ENCODE measurements around the gene SPTSSA.

SPTSSA gene

GRCh38 chr14:34488528-34488927, 26.5 kb upstream of the SPTSSA start (continued):
- TF ChIP-seq SCRT2 (tag by site-specific recombination; IDR thresholded peaks at IDR 0.05) (no peak), ZNF404 (tag by site-specific recombination; IDR thresholded peaks at IDR 0.05) (no peak), ZNF350 (tag by site-specific recombination; IDR thresholded peaks at IDR 0.05) (no peak), ZNF140 (tag by site-specific recombination; IDR thresholded peaks at IDR 0.05) (0 out of 2 replicates have a peak, but pooled peaks have one; percentile 17), ZBTB8A (tag by site-specific recombination; IDR thresholded peaks at IDR 0.05) (peak; percentile 42; the same call in 1 of the 2 replicates), ZNF266 (tag by site-specific recombination; IDR thresholded peaks at IDR 0.05; ENCODE audit: low read depth) (0 out of 2 replicates have a peak, but pooled peaks have one; percentile 7), ZXDB (tag by site-specific recombination; IDR thresholded peaks at IDR 0.05) (no peak), ZNF48 (tag by site-specific recombination; IDR thresholded peaks at IDR 0.05) (no peak)

- Histone ChIP-seq H3K9me3 (ENCODE audit: control insufficient read depth, insufficient read depth, low read depth, low read length) (no peaks in the 10 kb centered on the region), H3K4me3 (ENCODE audit: low read depth, low read length) (no peak overlapping the region), H3K27ac (ENCODE audit: extremely low read depth, low read depth, low read length) (no peak overlapping the region), H3K4me1 (ENCODE audit: control insufficient read depth, insufficient read depth, low read length) (no peaks in the 10 kb centered on the region), H3K36me3 (ENCODE audit: control insufficient read depth in 2 of 2, insufficient read depth in 1 of 2, low read length in 2 of 2) (no peaks in the 10 kb centered on the region)
- ChIA-PET CTCF (no interaction called here), POLR2A (no interaction called here)
- TF ChIP-seq ZNF221 (tag by site-specific recombination; IDR thresholded peaks at IDR 0.05; ENCODE audit: borderline replicate concordance) = no peak
- no peak for TF ChIP-seq ZNF10 (tag by site-specific recombination; IDR thresholded peaks at IDR 0.05)
- TF ChIP-seq PRDM4 (tag by site-specific recombination; IDR thresholded peaks at IDR 0.05) = peak; percentile 79
- TF ChIP-seq AEBP2 (tag by site-specific recombination; IDR thresholded peaks at IDR 0.05; ENCODE audit: borderline replicate concordance) = no peak
These were observed 22.7 kb upstream of the SPTSSA start for GRCh38 chr14:34484726-34485125.

- ChIA-PET POLR2A (no interaction called here), CTCF (no interaction called here)
- TF ChIP-seq SP7 (tag by site-specific recombination; IDR thresholded peaks at IDR 0.05) (no peak), ZNF335 (tag by site-specific recombination; conservative IDR thresholded peaks at IDR 0.05) (no peak), ZBTB44 (tag by site-specific recombination; IDR thresholded peaks at IDR 0.05) (no peak), ZNF560 (tag by site-specific recombination; IDR thresholded peaks at IDR 0.05; ENCODE audit: borderline replicate concordance) (no peak), ZNF623 (tag by site-specific recombination; IDR thresholded peaks at IDR 0.05) (no peak)
These were observed 20.4 kb upstream of the SPTSSA start for GRCh38 chr14:34482463-34482862.

More at GRCh38 chr14:34482463-34482862, 20.4 kb upstream of the SPTSSA start:
- Histone ChIP-seq H3K4me1 (ENCODE audit: control insufficient read depth, insufficient read depth, low read length) (no peaks in the 10 kb centered on the region), H3K4me3 (ENCODE audit: low read depth, low read length) (no peak overlapping the region), H3K9me3 (ENCODE audit: control insufficient read depth, insufficient read depth, low read depth, low read length) (no peaks in the 10 kb centered on the region), H3K27ac (ENCODE audit: extremely low read depth, low read depth, low read length) (no peak overlapping the region), H3K36me3 (ENCODE audit: control insufficient read depth in 2 of 2, insufficient read depth in 1 of 2, low read length in 2 of 2) (no peaks in the 10 kb centered on the region)

Measured in HEK293 (cell line).